Chondrocyte (in vitro differentiated cells): ENCODE data around the gene TMEM254. TPM values are rescaled to one million over a fixed set of nuclear protein-coding genes. Genes with fewer than 3 reads are reported as not detected.
A peak's percentile ranks its signal among the peaks of the same experiment; 100 is the strongest.

Experiments used
- DNase-seq: peaks from one replicate; pipeline ENCODE4 v3.0.0; 2021; ENCODE audit warnings: mixed read lengths, low spot score
- H3K27ac Mint-ChIP-seq: one replicate; pipeline ENCODE4 v1.8.0; 2021; ENCODE audit warnings: mild to moderate bottlenecking, moderate library complexity, mixed read lengths; ENCODE audit not compliant: unreplicated experiment
- H3K27me3 Mint-ChIP-seq: 2 replicates; pipeline ENCODE4 v1.8.0; 2021; ENCODE audit warnings: low read depth, mixed read lengths
- H3K36me3 Mint-ChIP-seq: 2 replicates; pipeline ENCODE4 v1.8.0; 2021; ENCODE audit warnings: low read depth, mixed read lengths
- H3K4me1 Mint-ChIP-seq: 2 replicates; pipeline ENCODE4 v1.8.0; 2021; ENCODE audit warnings: low read depth, mild to moderate bottlenecking, mixed read lengths
- H3K4me3 Mint-ChIP-seq: one replicate; pipeline ENCODE4 v1.8.0; 2021; ENCODE audit warnings: mild to moderate bottlenecking, moderate library complexity, mixed read lengths; ENCODE audit not compliant: unreplicated experiment
- H3K9me3 Mint-ChIP-seq: 2 replicates; pipeline ENCODE4 v1.8.0; 2021; ENCODE audit warnings: low read depth, mixed read lengths
- total RNA-seq: library from RNA; stranded (reverse); gene quantifications from 3 replicates; pipeline ENCODE4 v1.2.1, GENCODE V29; 2021
- TF ChIP-seq, protein P1 (sequence below): fragments of 200-600 bp; sonication (generic); IDR thresholded peaks from 2 replicates; pipeline ENCODE4 v1.5.0; 2021; ENCODE audit warnings: antibody characterized with exemption, mild to moderate bottlenecking, moderate library complexity

Gene TMEM254
- total RNA-seq, 1 donor from 2014 or later: 19.6 TPM

DNA sequence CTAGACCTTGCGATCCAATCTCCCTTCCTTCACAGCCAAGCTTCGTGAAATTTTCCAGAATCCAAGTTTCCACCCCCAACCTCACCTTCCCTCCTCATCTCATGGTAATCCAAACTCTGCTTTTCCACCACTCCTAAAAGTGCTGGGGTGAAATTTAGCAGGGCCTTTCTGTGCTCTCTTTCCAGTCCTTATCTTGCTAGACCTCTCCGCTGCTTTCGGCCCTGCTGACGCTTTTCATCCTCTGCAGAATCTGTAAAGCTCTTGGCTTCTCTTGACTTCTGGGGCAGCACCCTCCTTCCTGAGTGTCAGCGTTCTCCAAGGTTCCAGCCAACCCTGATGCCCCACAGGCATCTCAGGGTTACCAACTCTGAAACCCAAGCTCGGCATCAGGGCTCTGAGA, 61.8 kb downstream of the TMEM254 start:
- TF ChIP-seq, protein P1, sequence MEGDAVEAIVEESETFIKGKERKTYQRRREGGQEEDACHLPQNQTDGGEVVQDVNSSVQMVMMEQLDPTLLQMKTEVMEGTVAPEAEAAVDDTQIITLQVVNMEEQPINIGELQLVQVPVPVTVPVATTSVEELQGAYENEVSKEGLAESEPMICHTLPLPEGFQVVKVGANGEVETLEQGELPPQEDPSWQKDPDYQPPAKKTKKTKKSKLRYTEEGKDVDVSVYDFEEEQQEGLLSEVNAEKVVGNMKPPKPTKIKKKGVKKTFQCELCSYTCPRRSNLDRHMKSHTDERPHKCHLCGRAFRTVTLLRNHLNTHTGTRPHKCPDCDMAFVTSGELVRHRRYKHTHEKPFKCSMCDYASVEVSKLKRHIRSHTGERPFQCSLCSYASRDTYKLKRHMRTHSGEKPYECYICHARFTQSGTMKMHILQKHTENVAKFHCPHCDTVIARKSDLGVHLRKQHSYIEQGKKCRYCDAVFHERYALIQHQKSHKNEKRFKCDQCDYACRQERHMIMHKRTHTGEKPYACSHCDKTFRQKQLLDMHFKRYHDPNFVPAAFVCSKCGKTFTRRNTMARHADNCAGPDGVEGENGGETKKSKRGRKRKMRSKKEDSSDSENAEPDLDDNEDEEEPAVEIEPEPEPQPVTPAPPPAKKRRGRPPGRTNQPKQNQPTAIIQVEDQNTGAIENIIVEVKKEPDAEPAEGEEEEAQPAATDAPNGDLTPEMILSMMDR: no peak
- peaks cover 53% of the 10 kb centered on the region for H3K4me1 Mint-ChIP-seq
- DNase-seq: peak; percentile 33
- no peaks in the 10 kb centered on the region for H3K27me3 Mint-ChIP-seq
- H3K4me3 Mint-ChIP-seq: no peak overlapping the region
- peaks cover 22% of the 10 kb centered on the region for H3K36me3 Mint-ChIP-seq
- H3K27ac Mint-ChIP-seq: no peak overlapping the region
- H3K9me3 Mint-ChIP-seq: no peaks in the 10 kb centered on the region

DNA sequence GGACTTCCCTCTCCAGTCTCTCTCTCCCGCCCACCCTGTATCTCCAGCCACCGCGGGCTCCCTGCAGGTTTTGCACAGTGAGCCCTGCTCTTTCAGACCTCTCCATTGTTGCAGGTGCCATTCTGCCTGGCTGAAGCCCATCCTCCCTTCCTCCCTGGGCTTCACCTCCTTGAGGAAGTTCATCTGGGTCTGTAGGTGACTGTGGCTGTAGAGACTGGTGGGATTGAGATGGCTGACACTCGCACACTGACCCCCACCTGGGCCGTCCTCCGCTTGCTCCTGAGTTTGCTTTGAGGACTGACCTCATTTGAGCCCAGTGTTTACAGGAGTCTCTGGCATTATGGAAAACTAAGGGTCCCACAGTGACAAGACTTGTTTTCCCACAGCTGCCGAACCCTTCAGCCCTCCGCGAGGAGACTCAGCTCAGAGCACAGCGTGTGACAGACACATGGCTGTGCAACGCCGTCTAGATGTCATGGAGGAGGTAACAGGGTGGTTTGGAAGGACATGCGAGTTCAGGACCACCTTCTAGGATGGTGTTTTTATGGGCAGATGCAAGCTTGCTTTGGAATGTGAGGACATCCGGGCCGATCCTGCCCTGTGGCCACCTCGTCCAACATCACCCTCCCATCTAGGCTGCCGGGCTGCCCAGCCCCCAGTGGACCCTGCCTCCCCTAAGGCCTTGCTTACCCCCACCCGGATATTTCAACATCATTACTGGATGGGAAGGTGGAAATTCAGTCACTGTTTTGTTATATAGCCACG, 63.4 kb downstream of the TMEM254 start:
- Mint-ChIP-seq H3K36me3 (peaks cover 22% of the 10 kb centered on the region), H3K4me1 (peaks cover 47% of the 10 kb centered on the region), H3K27me3 (no peaks in the 10 kb centered on the region), H3K4me3 (no peak overlapping the region), H3K9me3 (no peaks in the 10 kb centered on the region), H3K27ac (peak overlapping the region; percentile 32)
- TF ChIP-seq, protein P1: no peak
- peak; percentile 50 for DNase-seq

Other genes starting within 250 kb of the TMEM254 start
- gene SFTPD, start 129.6 kb upstream of the TMEM254 start, total RNA-seq: 0.64 to 1.6 TPM (median 0.65 TPM) in 3 replicates
- 121 to 198 TPM (median 193 TPM) in 3 replicates for gene PLAC9, start 54.1 kb downstream of the TMEM254 start, total RNA-seq
- gene ANXA11, start 126.9 kb downstream of the TMEM254 start, total RNA-seq: 98.0 to 139 TPM (median 133 TPM) in 3 replicates
- not detected in 3 replicates for gene MAT1A, start 211.0 kb downstream of the TMEM254 start, total RNA-seq